GM21515 (cell line): ENCODE data around the gene ATG14.

Experiments used
- ATAC-seq: cut with Tn5 transposase; IDR thresholded peaks from one replicate; pipeline ENCODE4 v1.9.1; 2021; ENCODE audit not compliant: unreplicated experiment

The ATG14 gene

GRCh38 chr14:55317542-55318306 is 93.9 kb downstream of the ATG14 start:
- ATAC-seq, result no peak

- ATAC-seq, result no peak
Measured at GRCh38 chr14:55316564-55316963, 95.1 kb downstream of the ATG14 start.
